Ovary (tissue), 3 donors: ENCODE data around the gene RIC3.

ENCODE experiments used
- EP300 ChIP-seq: sonication (generic); formaldehyde crosslinking; IDR thresholded peaks from one replicate; pipeline ENCODE4 v1.6.1; 2017; ENCODE audit warnings: antibody characterized with exemption
- POLR2A ChIP-seq: fragments of 450-650 bp; IDR thresholded peaks from one replicate; pipeline ENCODE4 v1.6.1; 2017; ENCODE audit warnings: antibody characterized with exemption, mild to moderate bottlenecking, moderate library complexity
- TF ChIP-seq, protein P1 (sequence below), 3 donors: fragments of 450-650 bp in 2 of 3; fragments of 200-600 bp in 1 of 3; IDR thresholded peaks; one replicate each; pipeline versions ENCODE4 v1.5.1 to v1.8.0; 2016 to 2022; ENCODE audit warnings: antibody characterized with exemption in 3 of 3, mild to moderate bottlenecking in 1 of 3
- donor health status: DM: no; HTN: no; CAD: no.

GRCh38 chr11:8111636-8112035, 57.2 kb downstream of the RIC3 start:
- TF ChIP-seq, protein P1, sequence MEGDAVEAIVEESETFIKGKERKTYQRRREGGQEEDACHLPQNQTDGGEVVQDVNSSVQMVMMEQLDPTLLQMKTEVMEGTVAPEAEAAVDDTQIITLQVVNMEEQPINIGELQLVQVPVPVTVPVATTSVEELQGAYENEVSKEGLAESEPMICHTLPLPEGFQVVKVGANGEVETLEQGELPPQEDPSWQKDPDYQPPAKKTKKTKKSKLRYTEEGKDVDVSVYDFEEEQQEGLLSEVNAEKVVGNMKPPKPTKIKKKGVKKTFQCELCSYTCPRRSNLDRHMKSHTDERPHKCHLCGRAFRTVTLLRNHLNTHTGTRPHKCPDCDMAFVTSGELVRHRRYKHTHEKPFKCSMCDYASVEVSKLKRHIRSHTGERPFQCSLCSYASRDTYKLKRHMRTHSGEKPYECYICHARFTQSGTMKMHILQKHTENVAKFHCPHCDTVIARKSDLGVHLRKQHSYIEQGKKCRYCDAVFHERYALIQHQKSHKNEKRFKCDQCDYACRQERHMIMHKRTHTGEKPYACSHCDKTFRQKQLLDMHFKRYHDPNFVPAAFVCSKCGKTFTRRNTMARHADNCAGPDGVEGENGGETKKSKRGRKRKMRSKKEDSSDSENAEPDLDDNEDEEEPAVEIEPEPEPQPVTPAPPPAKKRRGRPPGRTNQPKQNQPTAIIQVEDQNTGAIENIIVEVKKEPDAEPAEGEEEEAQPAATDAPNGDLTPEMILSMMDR (IDR thresholded peaks at IDR 0.05) = no peak
- no peak for TF ChIP-seq POLR2A
- no peak for TF ChIP-seq EP300
